GM10266 (cell line): Measurements from ENCODE around the gene SLC25A39.
"Not testable (repeated sequence)": the region's sequence is repeated elsewhere in the genome, so short reads cannot be mapped to it uniquely, and the experiment has no call there.

Experiments used
- DNase-seq: peaks from one replicate; pipeline ENCODE4 v3.0.0; 2012; ENCODE audit errors: extremely low spot score
- CTCF ChIP-seq: IDR thresholded peaks from 2 replicates; pipeline ENCODE4 v1.5.1; 2012; ENCODE audit warnings: mild to moderate bottlenecking, low read depth; ENCODE audit not compliant: control insufficient read depth, insufficient read depth; ENCODE audit errors: missing control alignments

The SLC25A39 gene

DNA sequence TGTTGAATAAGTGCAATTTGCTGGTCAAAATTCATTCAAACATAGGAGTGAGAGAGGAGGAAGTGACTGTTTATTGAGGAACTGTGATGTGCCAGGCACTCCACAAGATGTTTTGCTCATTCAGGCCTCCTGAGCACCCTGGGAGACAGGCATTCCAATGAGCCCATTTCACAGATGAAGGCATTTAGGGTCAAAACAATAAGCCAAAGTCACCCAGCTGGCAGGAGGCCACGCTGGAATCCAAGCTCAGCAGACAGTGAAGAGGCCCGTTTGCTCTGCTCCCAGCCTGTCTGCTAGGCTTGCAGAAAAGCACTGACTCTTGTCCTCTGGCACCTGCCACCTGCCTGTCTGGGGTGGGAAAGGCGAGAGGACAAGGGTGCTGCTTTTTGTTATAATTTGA, 10.1 kb upstream of the SLC25A39 start:
- TF ChIP-seq CTCF, result no peak
- no peak for DNase-seq

DNA sequence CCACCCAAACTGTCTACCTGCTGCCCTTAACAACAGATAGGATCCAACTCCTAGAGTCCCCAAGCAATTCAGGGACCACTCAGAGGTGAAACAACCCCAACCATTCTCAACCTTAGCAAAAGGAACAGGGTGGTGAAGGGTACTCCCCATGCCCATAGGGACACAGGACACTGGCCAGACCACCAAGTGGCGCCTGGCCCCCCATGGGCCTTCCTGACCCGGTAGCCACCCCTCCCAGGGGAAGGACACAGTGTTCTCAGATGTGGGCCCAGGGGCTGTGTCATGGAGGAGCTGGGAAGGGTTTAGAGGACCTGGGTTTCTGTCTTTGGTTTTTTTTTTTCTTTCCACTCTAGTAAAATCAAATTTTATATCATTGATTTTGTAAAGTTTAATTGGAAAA, 9.7 kb upstream of the SLC25A39 start:
- TF ChIP-seq CTCF, result no peak
- no peak for DNase-seq

GRCh38 chr17:44333371-44333770, 8.7 kb upstream of the SLC25A39 start:
- no peak for TF ChIP-seq CTCF
- DNase-seq, result no peak

GRCh38 chr17:44331249-44331760, 6.7 kb upstream of the SLC25A39 start:
- peak; percentile 72 for TF ChIP-seq CTCF
- DNase-seq, result peak; percentile 75

GRCh38 chr17:44330263-44330662, 5.6 kb upstream of the SLC25A39 start:
- not testable (repeated sequence) for DNase-seq

- DNase-seq, result not testable (repeated sequence)
These were observed 4.9 kb upstream of the SLC25A39 start for GRCh38 chr17:44329516-44329915.

- no peak for DNase-seq
- no peak for TF ChIP-seq CTCF
These were observed 3.3 kb upstream of the SLC25A39 start for GRCh38 chr17:44327715-44328449.

DNA sequence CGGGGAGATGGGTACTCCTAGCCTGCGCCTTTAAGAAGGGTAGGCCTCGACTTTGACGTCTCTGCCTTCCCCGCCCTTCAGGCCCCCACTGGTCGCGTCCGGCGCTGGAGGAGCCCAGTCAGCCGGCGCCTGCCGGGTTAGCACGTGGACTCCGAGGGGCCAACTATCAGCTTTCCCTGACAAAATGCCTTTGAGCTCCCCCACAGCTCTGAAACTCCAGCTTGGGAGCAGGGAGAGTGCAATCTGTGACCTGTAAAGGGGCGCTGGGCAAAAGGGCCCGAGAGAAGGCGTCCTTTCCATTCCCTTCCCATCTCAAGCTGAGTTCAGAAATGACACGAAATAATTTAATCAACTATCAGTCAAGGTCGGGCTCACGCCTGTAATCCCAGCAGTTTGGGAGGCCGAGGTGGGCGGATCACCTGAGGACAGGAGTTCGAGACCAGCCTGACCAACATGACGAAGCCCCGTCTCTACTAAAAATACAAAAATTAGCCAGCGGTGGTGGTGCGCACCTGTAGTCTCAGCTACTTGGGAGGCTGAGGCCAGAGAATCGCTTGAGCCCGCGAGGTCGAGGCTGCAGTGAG, 2.3 kb upstream of the SLC25A39 start:
- DNase-seq, result peak; percentile 92
- no peak for TF ChIP-seq CTCF
